GM12878 (cell line): ENCODE results near the gene RELT. TPM values are rescaled to one million over a fixed set of nuclear protein-coding genes. Genes with fewer than 3 reads are reported as not detected.

Source experiments
- ATAC-seq: fragments of 200-7000 bp; cut with Tn5 transposase; 3 replicates; pipeline ENCODE4 v1.9.1; 2020; ENCODE audit warnings: mild to moderate bottlenecking, moderate library complexity
- BruUV-seq: library from RNA; stranded (reverse); fragments of 400-500 nt; replicated peaks from 2 replicates; lab custom pipeline; 2021; lab: Mats Ljungman, UMichigan
- CTCF ChIA-PET: fragments of 300-600 bp; sonication (Branson Sonifier 250); formaldehyde crosslinking; extraction: SDS; loops from one replicate; lab custom pipeline; 2021; ENCODE audit warnings: inconsistent platforms; lab: Yijun Ruan, JAX
- POLR2A ChIA-PET: fragments of 350-600 bp; formaldehyde crosslinking; extraction: SDS; loops from one replicate; lab custom pipeline; 2021; ENCODE audit warnings: inconsistent platforms; lab: Charles Lee
- RAD21 ChIA-PET: fragments of 300-600 bp; sonication (Branson Sonifier 250); formaldehyde crosslinking; loops from one replicate; lab custom pipeline; 2023; ENCODE audit warnings: antibody characterized with exemption; ENCODE audit not compliant: unreplicated experiment; lab: Charles Lee
- SMC1A ChIA-PET: fragments of 300-600 bp; sonication (Branson Sonifier 250); formaldehyde crosslinking; loops from one replicate; lab custom pipeline; 2023; ENCODE audit not compliant: unreplicated experiment, uncharacterized antibody; lab: Charles Lee
- DNase-seq: peaks from one replicate; pipeline ENCODE4 v3.0.0-alpha.2; 2011; ENCODE audit warnings: low read depth, low spot score
- FAIRE-seq: peaks from 3 replicates; lab custom pipeline; 2011; peaks lifted over from hg19 to GRCh38; lab: Jason Lieb, UNC
- H2AFZ ChIP-seq: 2 replicates; pipeline ENCODE4 v1.6.0; 2011; ENCODE audit warnings: low read depth, low read length, control low read depth; ENCODE audit not compliant: control insufficient read depth
- H3K27ac ChIP-seq: 2 replicates; pipeline ENCODE4 v1.5.1; 2011; ENCODE audit warnings: control low read depth; ENCODE audit not compliant: control insufficient read depth, insufficient read depth
- H3K27me3 ChIP-seq, 2 experiments: replicated peaks in 1 of 2; 2 replicates each; pipeline versions ENCODE4 v1.6.0 to v1.6.1; 2011; ENCODE audit warnings: low read length in 1 of 2; ENCODE audit not compliant: control insufficient read depth in 2 of 2, insufficient read depth in 2 of 2
- H3K36me3 ChIP-seq, 2 experiments: 2 replicates each; pipeline ENCODE4 v1.5.1; 2011; ENCODE audit warnings: low read length in 1 of 2; ENCODE audit not compliant: control insufficient read depth in 2 of 2, insufficient read depth in 2 of 2
- H3K4me1 ChIP-seq: 2 replicates; pipeline ENCODE4 v1.6.1; 2011; ENCODE audit warnings: mild to moderate bottlenecking, low read length, moderate library complexity, mixed read lengths; ENCODE audit not compliant: control insufficient read depth, insufficient read depth
- H3K4me2 ChIP-seq: 2 replicates; pipeline ENCODE4 v1.6.0; 2011; ENCODE audit warnings: control low read depth; ENCODE audit not compliant: control insufficient read depth, insufficient read depth
- H3K4me3 ChIP-seq: fragments of 200-600 bp; sonication (generic); 2 replicates; pipeline ENCODE4 v1.5.1; 2016
- H3K79me2 ChIP-seq: 2 replicates; pipeline ENCODE4 v1.6.0; 2011; ENCODE audit warnings: low read length; ENCODE audit not compliant: control insufficient read depth, insufficient read depth
- H3K9ac ChIP-seq: 2 replicates; pipeline ENCODE4 v1.8.0; 2011; ENCODE audit warnings: low read length, control low read depth, mixed read lengths; ENCODE audit not compliant: control insufficient read depth, insufficient read depth
- H3K9me3 ChIP-seq: replicated peaks from 3 replicates; pipeline ENCODE4 v1.5.1; 2011; ENCODE audit warnings: mild to moderate bottlenecking, low read length; ENCODE audit not compliant: control insufficient read depth, insufficient read depth
- H4K20me1 ChIP-seq: 2 replicates; pipeline ENCODE4 v1.6.0; 2011; ENCODE audit not compliant: control insufficient read depth, insufficient read depth
- CBFB ChIP-seq: IDR thresholded peaks from 2 replicates; pipeline ENCODE4 v1.6.1; 2016; ENCODE audit warnings: antibody characterized with exemption, low read depth
- KLF5 ChIP-seq: fragments of 450-650 bp; IDR thresholded peaks from 2 replicates; pipeline ENCODE4 v1.6.1; 2014; ENCODE audit warnings: mild to moderate bottlenecking; ENCODE audit not compliant: partially characterized antibody
- SIN3A ChIP-seq: IDR thresholded peaks from 2 replicates; pipeline ENCODE4 v1.6.1; 2012; ENCODE audit warnings: low read depth, low read length, improper control_type of control experiment
- SREBF1 ChIP-seq: IDR thresholded peaks from 2 replicates; pipeline ENCODE4 v1.6.1; 2012; ENCODE audit warnings: mild to moderate bottlenecking, low read length
- ZNF274 ChIP-seq: IDR thresholded peaks from one replicate; pipeline ENCODE4 v1.8.0; 2011; ENCODE audit not compliant: insufficient read length, insufficient read depth
- ZNF592 ChIP-seq: fragments of 450-650 bp; IDR thresholded peaks from 2 replicates; pipeline ENCODE4 v1.6.1; 2017; ENCODE audit warnings: mild to moderate bottlenecking, moderate library complexity
- WGBS: methylation state at CpG from one replicate; pipeline ENCODE4 v1.1.6; 2016; ENCODE audit warnings: low lambda C conversion rate; ENCODE audit not compliant: insufficient replicate concordance, insufficient coverage; ENCODE audit errors: missing lambda C conversion rate; 5-methylcytosine and 5-hydroxymethylcytosine counted together
- in situ Hi-C: fragments of 300-500 bp; cut with MboI; formaldehyde crosslinking; loops from 9 replicates; pipeline ENCODE4 v1.14.3; 2018; ENCODE audit warnings: mixed read lengths
- intact Hi-C: fragments of 100-400 bp; cut with micrococcal nuclease; formaldehyde crosslinking; loops from one replicate; pipeline ENCODE4 v1.14.2; 2022; ENCODE audit not compliant: unreplicated experiment
- polyA plus RNA-seq, 11 experiments: library from polyadenylated mRNA; depleted of rRNA in 4 of 11; unstranded in 6 of 11; stranded (reverse) in 5 of 11; fragments of >200 nt; fragmentation: Nextera tagmentation in 4 of 11; fragmentation: Illumina TruSeq in 1 of 11; extraction: Ambion mirVana in 4 of 11; extraction: Trizol in 1 of 11; gene quantifications; 1 replicate in 1 of 11; 2 replicates in 10 of 11; pipeline versions ENCODE4 v1.2.1 to v1.2.3, GENCODE V29; 2011 to 2016; ENCODE audit warnings: inconsistent platforms in 2 of 11, missing spikeins in 2 of 11, low read depth in 1 of 11
- total RNA-seq, 4 experiments: library from RNA; depleted of rRNA in 3 of 4; stranded (reverse); fragments of >200 nt in 3 of 4; fragmentation: Illumina TruSeq in 1 of 4; extraction: Trizol in 1 of 4; gene quantifications; 2 replicates each; pipeline versions ENCODE4 v1.2.1 to v1.2.3, GENCODE V29; 2013 to 2021

RELT gene
- total and polyA plus RNA-seq, 10 of the 15 experiments (the other 5 are each of a cell fraction or from before 2014, with no cell fraction given), result 1.2 to 28.5 (median 10.8) TPM

DNA sequence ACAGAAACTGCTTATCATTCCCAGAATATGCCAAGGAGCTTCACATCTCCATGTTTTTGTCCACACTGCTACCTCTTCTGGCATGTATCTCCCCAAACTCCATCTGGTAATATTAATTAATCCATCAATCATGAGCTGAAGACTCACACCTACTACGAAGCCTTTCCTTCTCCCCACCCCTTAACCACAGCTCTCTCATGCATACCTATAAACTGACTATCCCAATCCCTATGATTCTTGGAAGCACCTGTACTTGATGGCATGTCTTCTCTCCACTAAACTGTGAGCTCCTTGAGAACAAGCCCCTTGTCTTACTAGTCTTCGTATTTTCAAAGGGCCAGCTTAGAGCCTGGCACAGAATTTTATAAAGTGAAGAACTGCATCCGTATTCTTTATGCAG, 47.3 kb downstream of the RELT start:
- intact Hi-C loops (no loop called here), in situ Hi-C loops (no loop called here)
- Histone ChIP-seq H3K4me3 (no peak overlapping the region), H3K36me3 (peaks cover 0 to 4% of the 10 kb centered on the region in 2 experiments; a peak in 1 of 4 replicates), H3K27me3 (no peaks in the 10 kb centered on the region), H3K4me2 (no peak overlapping the region), H3K9ac (no peak overlapping the region), H3K79me2 (no peaks in the 10 kb centered on the region), H3K9me3 (no peaks in the 10 kb centered on the region), H3K4me1 (peaks cover 3% of the 10 kb centered on the region; the same call in 1 of the 2 replicates), H2AFZ (no peak overlapping the region), H3K27ac (no peak overlapping the region), H4K20me1 (no peaks in the 10 kb centered on the region)
- TF ChIP-seq CBFB (no peak), ZNF274 (no peak), ZNF592 (no peak), KLF5 (no peak), SREBF1 (no peak), SIN3A (no peak)
- BruUV-seq, result no TSS peak
- ChIA-PET SMC1A (interaction anchor here (0.6 to 6.1 kb wide), 5 partner anchors 9 to 284 kb away, joined by 3 to 34 read pairs (median 5); no protein-coding TSS in a partner anchor), POLR2A (interaction anchor here (2.6 kb wide), 1 partner anchor 10 kb away, joined by 10 read pairs; no protein-coding TSS in a partner anchor), RAD21 (interaction anchor here (0.6 to 1.2 kb wide), 2 partner anchors 10 to 53 kb away, joined by 3 read pairs; no protein-coding TSS in a partner anchor), CTCF (interaction anchor here (0.6 to 6.4 kb wide), 9 partner anchors 9 to 202 kb away, joined by 3 to 29 read pairs (median 3); no protein-coding TSS in a partner anchor)
- DNase-seq, result no peak
- FAIRE-seq, result peak; percentile 7
- 75% methylated on average over 3 of the region's 3 CpGs for WGBS
- no peak for ATAC-seq
